ENCODE results near the gene RAVER1. TPM values are rescaled to one million over a fixed set of nuclear protein-coding genes. Genes with fewer than 3 reads are reported as not detected.

Gene RAVER1
- total and polyA plus RNA-seq, 9 of the 15 experiments (the other 6 are each of a cell fraction or from before 2014, with no cell fraction given), result 0.06 to 113 (median 7.0) TPM

DNA sequence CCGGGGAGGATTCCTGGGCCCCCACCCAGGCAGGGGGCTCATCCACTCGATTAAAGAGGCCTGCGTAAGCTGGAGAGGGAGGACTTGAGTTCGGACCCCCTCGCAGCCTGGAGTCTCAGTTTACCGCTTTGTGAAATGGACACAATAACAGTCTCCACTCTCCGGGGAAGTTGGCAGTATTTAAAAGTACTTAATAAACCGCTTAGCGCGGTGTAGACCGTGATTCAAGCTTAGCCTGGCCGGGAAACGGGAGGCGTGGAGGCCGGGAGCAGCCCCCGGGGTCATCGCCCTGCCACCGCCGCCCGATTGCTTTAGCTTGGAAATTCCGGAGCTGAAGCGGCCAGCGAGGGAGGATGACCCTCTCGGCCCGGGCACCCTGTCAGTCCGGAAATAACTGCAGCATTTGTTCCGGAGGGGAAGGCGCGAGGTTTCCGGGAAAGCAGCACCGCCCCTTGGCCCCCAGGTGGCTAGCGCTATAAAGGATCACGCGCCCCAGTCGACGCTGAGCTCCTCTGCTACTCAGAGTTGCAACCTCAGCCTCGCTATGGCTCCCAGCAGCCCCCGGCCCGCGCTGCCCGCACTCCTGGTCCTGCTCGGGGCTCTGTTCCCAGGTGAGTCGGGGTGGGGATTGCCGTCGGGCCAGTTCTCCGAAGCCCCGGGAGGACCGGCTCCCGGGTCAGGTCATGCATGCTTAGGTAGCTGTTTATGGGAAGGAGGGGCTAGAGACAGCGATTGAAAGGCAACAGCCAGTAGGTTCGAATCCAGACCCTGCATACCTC is 62.5 kb downstream of the RAVER1 start, which contains the start of gene ICAM1 (continued):
- TF ChIP-seq HMGXB4 (CRISPR knock-in tag; IDR thresholded peaks at IDR 0.05), result no peak
- peak; percentile 36; the same call in 1 of the 2 replicates for TF ChIP-seq MEF2A (IDR thresholded peaks at IDR 0.05; ENCODE audit: control insufficient read depth, low read depth, low read length)
- TF ChIP-seq SMAD4 (CRISPR knock-in tag; conservative IDR thresholded peaks at IDR 0.05), result 0 out of 2 replicates have a peak, but pooled peaks have one; percentile 56
- no peak for TF ChIP-seq KAT8 (IDR thresholded peaks at IDR 0.05; ENCODE audit: low read depth)
- peak; percentile 86 for TF ChIP-seq GABPA (tag; conservative IDR thresholded peaks at IDR 0.05; ENCODE audit: low read depth)
- TF ChIP-seq SREBF1 (IDR thresholded peaks at IDR 0.05; ENCODE audit: borderline replicate concordance, low read depth, low read length), result no peak
- no peak for TF ChIP-seq THAP7 (CRISPR knock-in tag; IDR thresholded peaks at IDR 0.05)
- TF ChIP-seq MAZ (CRISPR knock-in tag; conservative IDR thresholded peaks at IDR 0.05 in 1 of 2, IDR thresholded peaks at IDR 0.05 in 1 of 2), result peak; percentile 72 to 88; a peak in 2 of 4 replicates
- TF ChIP-seq CBFA2T3 (IDR thresholded peaks at IDR 0.05), result peak; percentile 26; the same call in 1 of the 2 replicates
- TF ChIP-seq HINFP (tag; conservative IDR thresholded peaks at IDR 0.05; ENCODE audit: low read depth), result no peak
- TF ChIP-seq SIN3B (IDR thresholded peaks at IDR 0.05; ENCODE audit: low read depth), result no peak
- no peak for TF ChIP-seq COPS2 (conservative IDR thresholded peaks at IDR 0.05)
- TF ChIP-seq SMARCB1 (IDR thresholded peaks at IDR 0.05; ENCODE audit: insufficient read length, low read depth), result no peak
- TF ChIP-seq TAF1 (IDR thresholded peaks at IDR 0.05; ENCODE audit: control insufficient read depth, extremely low read depth, insufficient read depth, low read length, severe bottlenecking), result peak; percentile 66
- TF ChIP-seq RNF2 (IDR thresholded peaks at IDR 0.05), result peak; percentile 84; the same call in 1 of the 2 replicates
- TF ChIP-seq, protein P1, sequence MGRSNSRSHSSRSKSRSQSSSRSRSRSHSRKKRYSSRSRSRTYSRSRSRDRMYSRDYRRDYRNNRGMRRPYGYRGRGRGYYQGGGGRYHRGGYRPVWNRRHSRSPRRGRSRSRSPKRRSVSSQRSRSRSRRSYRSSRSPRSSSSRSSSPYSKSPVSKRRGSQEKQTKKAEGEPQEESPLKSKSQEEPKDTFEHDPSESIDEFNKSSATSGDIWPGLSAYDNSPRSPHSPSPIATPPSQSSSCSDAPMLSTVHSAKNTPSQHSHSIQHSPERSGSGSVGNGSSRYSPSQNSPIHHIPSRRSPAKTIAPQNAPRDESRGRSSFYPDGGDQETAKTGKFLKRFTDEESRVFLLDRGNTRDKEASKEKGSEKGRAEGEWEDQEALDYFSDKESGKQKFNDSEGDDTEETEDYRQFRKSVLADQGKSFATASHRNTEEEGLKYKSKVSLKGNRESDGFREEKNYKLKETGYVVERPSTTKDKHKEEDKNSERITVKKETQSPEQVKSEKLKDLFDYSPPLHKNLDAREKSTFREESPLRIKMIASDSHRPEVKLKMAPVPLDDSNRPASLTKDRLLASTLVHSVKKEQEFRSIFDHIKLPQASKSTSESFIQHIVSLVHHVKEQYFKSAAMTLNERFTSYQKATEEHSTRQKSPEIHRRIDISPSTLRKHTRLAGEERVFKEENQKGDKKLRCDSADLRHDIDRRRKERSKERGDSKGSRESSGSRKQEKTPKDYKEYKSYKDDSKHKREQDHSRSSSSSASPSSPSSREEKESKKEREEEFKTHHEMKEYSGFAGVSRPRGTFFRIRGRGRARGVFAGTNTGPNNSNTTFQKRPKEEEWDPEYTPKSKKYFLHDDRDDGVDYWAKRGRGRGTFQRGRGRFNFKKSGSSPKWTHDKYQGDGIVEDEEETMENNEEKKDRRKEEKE (IDR thresholded peaks at IDR 0.05; ENCODE audit: borderline replicate concordance in 1 of 2, control insufficient read depth in 1 of 2, low read depth in 2 of 2, low read length in 1 of 2), result no peak

Measured in K562 (cell line).